COLO668 (cell line): ENCODE data around the gene ATCAY.

ENCODE experiments used
- DNase-seq: peaks from one replicate; lab custom pipeline; 2025; ENCODE audit not compliant: unreplicated experiment; lab: John Stamatoyannopoulos, UW

Gene ATCAY

DNA sequence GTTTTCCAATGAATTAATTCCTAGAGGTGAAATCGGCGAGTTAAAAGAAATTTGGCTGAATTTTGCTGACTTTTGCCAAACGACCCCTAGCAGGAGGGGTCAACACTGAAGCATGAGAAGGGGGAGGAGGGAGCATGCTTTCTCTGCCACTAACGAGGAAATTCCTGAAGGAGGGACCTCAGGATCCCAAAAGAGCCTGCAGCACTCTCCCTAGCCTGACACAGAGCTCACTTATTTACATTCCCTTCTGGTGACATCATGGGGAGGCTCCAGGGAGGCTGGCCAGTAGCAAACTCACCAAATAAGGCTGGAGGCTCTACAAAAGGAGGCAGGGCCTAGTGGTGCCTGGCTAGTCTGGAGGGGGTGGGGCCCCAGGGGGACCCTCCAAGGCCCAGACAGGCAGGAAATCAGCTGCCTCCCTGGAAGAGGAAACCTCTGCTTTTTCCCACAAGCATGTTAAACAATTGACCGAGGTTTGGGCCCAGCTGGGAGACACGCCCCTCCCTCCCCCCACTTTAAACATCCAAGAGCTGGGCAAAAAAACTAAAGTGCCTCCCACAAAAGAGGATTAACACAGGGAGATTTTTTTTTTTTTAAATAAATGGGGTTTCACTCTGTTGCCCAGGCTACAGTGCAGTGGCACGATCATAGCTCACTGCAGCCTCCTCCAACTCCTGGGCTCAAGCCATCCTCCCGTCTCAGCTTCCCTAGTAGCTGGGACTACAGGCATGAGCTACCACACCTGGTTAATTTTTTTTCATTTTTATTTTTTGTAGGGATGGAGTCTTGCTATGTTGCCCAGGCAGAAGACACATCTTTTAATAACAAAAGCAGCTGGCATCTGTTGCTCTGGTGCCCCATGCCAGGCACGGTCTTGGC, 88.3 kb downstream of the ATCAY start:
- peak; percentile 78 for DNase-seq

DNA sequence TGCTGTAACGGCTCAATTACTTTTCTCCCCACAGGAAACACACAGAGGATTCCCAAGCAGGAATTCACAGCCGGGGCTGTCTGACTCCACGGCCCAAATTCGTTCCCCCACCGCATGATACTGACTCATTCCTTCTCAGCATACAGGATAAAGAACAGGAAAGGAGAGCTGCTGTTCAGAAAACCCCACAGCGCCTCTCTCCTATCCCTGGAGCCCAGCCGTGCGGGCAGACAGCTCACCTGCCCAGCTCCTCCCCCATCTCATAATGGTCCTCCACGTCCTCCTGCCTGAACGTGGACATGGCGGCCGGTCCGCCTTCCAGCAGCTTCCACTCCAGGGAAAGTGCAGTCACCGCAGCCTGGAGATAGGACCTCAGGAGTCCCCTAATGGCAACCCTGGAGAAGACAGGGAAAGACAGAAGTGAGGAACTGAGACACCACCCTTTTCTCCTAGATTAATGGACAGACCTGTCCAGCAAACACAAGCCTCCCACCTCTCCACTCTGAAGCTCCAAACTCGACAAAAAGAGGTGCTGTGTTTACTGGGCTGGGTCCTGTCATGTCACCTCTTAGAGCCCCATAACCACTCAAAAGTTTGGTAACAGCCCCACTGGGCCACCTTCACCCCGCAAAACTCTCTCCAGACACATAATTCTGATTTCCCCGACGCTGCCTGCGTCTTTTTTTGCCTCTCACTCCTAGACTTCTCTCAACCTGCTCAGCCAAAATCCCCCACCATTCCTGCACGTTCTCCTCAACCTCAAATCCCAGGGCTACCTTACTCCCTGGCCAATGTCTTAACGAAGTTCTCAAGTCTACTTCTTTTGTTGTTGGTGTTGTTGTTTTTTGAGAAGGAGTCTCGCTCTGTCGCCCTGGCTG, 89.2 kb downstream of the ATCAY start:
- peak; percentile 63 for DNase-seq

DNA sequence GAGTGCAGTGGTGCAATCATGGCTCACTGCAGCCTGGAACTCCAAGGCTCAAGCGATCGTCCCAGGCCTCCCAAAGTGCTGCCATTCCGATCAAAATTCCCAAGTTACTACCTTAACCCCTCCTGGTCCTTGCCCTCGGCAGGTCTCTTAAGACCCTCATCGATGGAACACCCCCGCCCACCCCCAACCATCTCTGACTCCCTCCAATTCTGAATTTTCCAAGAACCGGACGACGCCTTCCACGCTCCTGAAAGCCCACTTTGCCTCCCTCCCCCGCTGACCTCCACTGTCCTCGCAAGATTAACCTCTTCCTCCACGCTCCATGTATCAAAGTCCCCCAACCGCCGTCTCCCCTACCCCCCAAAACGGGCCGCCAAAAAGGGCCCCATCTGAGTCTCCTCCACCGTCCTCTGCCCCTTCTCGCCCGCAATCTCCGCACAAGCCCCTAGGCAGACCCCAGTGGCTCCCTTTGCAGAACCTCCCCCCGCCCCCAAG, 89.9 kb downstream of the ATCAY start:
- no peak for DNase-seq

DNA sequence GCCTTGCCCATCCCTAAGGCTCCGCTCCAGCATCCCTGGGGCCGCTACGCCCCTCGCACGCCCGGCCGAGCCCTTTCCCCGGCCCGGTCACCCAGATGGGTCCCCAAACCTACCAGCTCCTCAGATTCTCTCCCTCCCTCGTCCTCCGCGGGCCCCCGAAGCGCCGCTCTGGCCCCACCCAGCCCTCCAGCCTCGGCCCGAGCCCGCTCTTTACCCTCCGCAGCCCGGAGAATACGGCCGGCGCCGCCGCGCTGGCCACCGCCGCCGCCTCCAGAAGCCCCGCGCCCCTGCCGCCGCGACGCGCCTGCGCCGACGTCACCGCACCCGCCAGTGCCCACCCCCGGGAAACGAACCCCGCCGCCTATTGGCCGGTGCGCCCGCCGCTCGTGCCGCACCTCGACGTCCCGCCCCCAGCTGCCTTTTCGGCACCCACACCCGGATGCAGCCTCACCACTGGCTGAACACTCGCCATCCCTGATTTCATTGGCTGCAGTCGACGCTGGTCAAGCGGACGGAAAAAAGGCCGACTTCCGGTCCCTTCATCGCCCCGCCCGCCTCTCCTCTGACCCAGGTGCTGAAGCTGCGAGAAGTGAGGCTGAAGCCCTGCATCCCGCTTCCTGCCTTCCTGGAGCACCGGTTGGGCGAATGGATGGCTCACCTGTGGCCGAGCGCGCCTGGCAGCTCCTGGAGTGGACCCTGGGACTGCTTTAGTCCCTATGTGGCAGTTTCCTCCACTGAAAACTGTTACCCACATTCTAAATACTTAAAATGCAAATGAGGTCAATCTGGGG, 90.5 kb downstream of the ATCAY start, which contains the start of gene DAPK3:
Gene DAPK3 (minus strand): TSS at position 292 of the 791 bp plus-strand sequence. CDS start 1,364 bp downstream, outside the sequence.
- peak; percentile 97 for DNase-seq

DNA sequence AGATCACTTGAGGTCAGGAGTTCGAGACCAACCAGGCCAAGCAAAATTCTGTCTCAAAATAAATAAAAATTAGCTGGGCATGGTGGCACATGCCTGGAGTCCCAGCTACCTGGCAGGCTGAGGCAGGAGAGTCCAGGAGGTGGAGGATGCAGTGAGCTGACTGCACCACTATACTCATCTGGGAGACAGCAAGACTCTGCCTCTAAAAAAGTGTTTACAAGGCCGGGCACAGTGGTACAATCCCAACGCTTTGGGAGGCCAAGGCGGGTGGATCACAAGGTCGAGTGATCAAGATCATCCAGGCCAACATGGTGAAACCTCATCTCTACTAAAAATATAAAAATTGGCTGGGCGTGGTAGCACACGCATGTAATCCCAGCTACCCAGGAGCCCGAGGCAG, 94.7 kb downstream of the ATCAY start:
- no peak for DNase-seq

DNA sequence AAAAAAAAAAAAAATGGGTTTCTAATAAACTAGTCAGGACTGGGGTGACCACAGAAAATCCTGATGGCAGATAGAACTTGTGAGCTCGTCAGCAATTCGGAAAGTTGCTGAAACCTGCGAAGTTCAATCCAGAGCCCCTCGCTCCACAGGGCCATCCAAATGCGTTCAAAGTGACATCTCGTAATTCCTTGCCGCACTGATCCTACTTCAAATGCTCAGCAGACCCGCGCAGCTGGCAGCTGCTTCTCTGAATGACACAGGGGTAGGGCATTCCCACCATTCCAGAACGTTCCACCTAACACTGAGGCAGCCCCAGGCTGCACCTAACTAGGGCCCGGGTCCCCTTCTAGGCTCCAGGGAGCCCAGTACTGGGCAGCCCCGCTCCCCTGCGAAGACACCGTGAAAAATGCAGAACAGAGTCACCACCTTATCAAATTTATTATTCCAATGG, 95.2 kb downstream of the ATCAY start:
- DNase-seq: no peak

DNA sequence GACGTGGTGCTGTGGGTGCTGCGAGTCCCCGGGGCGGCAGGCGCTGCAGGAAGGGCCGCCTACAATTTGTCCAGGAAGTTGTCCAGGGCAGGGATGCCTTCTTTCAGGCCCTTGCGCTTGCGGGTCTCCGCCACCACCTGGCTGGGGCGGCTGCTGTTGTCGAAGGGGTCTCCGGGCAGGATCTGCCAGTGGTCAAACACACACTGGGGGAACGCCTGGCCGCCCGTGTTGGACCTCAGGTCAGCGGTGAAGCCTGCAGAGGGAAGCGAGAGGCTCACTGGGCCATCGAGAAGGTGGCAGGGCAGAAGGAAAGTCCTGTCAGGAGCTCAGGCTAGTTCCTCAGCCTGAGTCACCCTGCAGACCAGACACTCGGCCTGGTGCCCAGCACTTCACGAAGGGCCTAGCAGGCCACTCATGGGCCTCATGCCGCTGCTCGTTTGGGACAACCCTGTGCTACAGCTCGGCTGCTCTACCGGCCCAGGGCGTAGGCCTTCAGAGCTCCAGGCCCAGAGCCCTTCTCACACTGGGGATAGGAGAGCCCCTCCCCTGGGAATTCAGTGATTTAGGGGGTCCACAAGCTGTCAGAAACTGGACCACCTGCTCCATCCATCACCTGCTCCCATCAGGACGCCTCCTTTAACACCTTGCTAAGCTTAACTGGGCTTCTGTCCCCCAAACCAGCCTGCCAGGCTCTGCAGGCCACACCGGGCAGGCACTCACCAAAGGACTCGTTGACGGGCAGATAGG, 96.2 kb downstream of the ATCAY start:
- DNase-seq: no peak
